COLO829 (cell line): ENCODE measurements around the gene MIEF2.

Experiments
- DNase-seq: peaks from one replicate; pipeline ENCODE4 v3.0.0; 2012; ENCODE audit warnings: low spot score

Gene MIEF2

DNA sequence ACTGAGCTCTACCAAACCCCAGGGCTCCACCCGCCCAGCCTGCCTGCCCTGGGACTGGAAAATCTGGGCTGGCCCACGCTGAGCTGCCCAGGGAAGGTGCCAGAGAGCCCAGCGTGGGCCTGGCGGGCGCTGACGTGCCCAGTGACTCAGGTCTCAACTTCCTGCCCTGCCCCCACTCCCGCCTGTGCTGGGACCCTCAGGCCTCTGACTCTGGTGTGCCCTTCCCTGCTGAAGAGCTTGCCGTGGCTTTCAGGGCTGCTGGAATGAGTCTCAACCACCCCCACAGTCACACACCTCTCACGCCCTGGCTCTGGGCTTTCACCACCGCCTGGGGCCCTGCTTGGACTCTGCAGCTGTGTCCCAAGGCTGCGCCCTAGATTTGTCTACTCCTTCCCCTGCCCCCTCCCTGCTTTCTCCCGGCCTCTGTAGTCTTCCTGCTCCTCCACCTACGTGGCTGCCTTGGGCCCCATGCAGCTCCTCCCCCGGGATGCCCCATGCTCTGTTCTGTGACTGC lies 24.7 kb upstream of the MIEF2 start:
- DNase-seq = peak; percentile 38

DNA sequence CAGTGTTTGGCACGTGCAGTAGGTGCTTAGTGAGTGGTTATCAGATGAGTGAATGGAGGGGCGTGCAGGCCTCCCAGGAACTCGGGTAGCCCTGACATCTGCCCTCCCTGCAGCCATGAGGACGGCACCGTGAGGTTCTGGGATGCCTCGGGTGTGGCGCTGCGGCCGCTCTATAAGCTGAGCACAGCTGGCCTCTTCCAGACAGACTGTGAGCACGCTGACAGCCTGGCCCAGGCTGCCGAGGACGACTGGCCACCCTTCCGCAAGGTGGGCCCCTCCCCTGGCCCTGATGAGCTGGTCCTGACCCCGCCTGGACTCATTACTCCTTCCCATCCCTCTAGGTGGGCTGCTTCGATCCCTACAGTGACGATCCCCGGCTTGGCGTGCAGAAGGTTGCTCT lies 24.0 kb upstream of the MIEF2 start:
- no peak for DNase-seq

DNA sequence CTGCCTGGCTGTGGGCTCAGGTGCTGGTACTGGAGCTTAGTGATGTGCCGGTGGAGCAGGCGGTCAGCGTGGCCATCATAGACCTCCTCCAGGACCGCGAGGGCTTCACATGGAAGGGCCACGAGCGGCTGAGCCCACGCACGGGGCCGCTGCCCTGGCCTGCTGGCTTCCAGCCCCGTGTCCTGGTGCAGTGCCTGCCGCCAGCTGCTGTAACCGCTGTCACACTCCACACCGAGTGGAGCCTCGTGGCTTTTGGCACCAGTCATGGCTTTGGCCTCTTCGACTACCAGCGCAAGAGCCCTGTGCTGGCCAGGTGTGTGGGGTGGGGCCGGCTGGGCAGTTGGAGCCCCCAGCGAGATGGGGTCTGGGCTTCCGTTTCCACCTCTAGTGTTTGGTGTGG lies 23.0 kb upstream of the MIEF2 start:
- DNase-seq = no peak

DNA sequence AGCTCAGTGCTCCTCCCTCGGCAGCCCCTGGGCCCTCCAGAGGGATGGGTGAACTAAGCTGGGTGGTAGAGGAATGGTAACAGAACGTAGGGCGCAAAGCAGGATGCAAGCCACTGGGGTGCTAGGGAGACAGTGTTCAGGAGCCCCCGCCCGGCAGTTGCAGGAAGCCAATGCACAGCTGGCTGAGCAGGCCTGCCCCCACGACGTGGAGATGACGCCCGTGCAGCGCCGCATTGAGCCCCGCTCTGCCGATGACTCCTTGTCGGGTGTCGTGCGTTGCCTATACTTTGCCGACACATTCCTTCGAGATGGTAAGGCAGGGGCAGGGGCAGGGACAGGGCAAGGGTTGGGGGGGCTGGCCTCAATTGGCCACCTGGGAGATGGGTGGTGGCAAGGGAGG lies 22.2 kb upstream of the MIEF2 start:
- DNase-seq = no peak

DNA sequence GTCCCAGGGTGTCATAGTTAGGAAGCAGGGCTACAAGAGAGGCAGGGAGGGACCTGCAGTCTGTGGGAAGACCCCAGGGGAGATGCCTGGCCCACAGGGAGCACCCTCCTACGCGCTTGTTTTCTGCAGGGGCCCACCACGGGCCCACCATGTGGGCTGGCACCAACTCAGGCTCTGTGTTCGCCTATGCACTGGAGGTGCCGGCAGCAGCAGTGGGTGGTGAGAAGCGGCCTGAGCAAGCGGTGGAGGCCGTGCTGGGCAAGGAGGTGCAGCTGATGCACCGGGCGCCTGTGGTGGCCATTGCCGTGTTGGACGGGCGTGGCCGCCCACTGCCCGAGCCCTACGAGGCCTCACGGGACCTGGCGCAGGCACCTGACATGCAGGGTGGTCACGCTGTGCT lies 20.0 kb upstream of the MIEF2 start:
- DNase-seq = no peak

DNA sequence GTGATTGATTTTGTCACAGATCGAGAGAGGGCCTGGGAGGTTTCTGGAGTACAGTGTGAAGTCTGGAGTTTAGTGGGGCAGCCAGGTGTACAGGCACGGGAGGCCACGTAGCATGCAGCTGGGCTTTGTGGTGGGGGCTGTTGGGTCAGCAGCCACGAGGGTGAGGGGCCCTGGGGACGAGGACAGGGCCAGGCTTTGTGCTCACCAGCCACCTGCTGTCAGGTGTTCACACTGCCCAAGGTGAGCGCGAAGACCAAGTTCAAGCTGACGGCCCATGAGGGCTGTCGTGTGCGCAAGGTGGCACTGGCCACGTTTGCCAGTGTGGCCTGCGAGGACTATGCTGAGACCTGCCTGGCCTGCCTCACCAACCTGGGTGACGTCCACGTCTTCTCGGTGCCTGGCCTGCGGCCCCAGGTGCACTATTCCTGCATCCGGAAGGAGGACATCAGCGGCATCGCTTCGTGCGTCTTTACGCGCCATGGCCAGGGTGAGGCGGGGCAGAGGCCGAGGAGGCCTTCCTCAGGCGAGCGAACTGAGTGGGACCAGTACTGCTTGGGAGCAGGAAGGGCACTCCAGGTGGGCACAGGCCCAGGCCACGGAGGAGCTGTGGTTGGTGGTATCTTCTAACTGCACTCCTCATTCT lies 19.1 kb upstream of the MIEF2 start:
- no peak for DNase-seq

DNA sequence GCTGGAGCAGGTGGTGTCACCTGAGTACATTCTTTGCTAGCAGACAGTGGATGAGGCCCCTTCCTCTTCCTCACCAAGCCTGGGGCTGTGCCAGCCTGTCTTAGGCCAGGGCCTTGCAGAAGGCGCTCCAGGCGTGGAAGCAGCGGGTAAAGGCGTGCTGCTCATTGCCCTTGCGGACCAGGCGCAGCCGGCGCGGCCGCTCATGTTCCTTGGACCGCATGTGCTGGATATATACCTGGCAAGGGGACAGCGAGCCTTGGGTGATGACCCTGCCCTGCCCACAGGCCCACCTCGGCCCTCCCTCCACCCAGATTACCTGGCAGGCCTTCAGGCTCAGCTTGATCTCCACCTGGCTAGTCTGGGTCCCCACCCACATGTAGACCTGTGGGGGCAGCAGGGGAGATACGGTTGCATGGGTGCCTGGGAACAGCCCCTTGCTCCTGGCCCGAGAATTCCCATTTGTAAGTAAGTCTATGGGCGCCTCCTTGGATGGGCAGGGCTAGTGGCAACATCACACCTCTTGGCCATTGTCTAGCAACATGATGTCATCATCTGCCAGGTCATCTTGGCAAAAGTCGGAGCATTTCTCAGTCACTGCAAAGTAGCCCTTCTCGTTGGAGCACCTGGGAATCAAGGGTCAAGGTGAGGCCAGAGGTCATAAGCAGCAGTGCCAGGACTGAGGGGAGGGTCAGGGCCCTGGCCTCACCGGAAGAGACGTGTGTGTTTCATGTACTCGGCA lies 15.3 kb upstream of the MIEF2 start:
- no peak for DNase-seq

DNA sequence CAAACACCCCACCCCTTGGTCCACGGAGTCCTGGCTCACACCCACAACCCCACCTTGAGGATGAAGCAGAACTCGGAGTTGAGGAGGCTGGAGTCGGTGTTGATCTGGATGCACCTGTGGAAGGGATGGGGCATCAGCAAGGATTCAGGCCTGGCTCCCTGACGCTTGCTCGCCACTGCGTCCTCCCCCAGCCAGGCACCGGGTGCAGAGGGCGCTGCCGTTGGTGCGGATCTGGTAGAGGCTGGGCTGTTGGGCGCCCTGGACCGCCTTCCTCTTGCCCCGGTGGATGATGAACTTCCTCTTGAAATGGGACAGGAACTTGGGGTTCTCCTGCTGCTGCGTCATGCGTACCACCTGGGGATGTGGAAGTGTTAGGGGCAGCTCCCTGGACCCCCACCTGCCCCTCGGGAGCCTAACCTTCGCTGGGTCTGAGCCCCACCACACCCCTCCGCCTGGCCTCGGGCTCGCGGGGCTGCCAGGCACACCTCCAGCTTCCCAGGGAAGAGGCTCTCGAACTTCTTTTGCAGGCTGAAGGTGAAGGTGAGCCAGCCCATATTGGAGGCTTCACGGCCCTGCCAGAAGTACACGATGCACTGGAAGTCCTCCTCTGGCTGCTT lies 14.2 kb upstream of the MIEF2 start:
- DNase-seq = no peak

DNA sequence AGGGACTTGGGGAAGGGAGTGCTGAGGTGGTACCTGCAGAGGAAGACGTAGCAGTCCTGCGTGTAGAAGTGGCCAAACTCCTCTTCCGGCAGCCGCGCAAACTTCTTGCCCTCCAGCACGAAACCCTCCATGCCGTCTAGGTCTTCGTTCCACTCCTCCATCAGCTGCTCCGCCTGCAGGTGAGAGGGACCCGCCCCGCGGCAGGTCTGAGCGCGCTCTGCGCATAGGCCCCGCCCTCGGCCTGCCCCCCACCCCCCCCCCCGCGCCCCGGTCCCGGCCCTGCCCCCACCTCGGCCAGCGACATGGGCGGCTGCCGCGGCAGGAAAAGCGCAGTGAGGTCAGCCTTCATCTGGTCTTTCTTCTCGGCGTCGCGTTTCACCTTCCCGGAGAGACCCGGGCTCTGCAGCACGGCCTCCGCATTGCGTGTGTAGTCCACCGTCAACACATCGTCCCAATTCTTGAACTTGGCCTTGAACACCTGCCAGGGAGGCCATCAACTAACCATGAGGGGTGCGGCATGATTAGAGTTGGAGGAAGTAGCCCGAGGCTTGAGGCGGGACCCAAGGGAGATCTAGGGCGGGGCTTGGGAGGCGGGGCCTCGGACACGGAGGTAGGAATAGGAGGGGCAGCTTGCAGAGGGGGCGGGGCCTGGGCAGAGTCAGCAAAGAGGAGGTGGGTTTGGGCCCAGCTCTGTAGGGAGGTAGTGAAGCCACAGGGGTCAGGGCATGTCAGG lies 13.4 kb upstream of the MIEF2 start:
- DNase-seq = peak; percentile 77

DNA sequence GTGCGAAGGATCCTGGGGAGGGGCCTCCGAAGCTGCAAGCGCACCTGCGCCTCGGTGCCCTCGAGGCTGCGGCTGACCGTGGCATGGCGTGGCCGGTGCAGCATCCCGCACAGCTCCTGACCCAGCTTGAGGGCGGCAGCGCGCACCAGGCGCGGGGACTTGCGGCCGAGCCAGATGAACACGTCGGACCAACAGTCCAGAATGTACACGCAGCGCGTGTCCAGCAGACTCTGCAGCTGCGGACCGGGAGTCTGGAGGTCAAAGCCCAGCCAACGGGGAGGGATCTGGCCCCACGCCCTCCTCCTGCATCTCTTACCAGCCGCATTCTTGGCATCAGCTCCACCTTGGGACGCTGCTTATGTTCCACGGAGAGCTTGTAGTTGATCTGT lies 12.9 kb upstream of the MIEF2 start:
- DNase-seq = no peak

DNA sequence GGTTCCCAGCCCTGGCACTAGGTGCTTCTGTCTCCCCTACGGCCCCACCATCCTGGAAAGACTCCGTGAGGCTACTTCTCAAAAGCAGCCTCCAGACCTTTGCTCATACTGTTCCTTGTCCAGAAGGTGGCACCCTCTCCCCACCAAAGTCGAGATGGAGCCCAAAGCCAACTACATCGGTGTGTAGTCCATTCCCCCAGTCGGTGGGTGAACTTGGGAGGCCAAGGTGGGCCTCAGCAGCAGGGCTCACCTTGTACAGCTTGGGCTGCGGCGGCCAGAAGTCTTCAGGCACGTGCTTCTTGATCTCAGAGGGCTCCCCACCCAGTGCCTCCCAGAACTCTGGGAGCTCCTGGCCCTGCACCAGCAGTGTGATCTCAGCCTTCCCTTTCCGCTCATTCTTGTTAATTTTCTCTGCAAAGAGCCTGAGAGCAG lies 12.1 kb upstream of the MIEF2 start:
- peak; percentile 82 for DNase-seq

DNA sequence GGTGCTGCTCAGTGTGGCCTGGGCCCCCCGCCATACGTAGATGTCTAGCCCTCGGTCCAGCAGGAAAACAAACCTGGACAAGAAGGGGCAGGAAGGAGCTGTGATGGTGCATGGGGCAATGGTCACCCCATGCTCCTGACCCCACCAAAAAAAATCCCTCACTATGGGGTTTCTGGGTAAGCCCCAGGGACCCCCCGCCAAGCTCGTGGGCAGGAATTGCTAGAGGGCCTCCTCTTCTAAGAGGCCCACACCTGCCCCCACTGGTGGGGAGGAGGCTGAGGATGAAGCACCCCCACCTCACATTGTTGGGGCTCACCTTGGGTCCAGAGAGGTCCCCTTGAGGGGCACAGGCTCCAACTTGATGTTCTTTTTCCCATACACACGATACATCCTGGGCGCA lies 11.7 kb upstream of the MIEF2 start:
- DNase-seq = no peak

DNA sequence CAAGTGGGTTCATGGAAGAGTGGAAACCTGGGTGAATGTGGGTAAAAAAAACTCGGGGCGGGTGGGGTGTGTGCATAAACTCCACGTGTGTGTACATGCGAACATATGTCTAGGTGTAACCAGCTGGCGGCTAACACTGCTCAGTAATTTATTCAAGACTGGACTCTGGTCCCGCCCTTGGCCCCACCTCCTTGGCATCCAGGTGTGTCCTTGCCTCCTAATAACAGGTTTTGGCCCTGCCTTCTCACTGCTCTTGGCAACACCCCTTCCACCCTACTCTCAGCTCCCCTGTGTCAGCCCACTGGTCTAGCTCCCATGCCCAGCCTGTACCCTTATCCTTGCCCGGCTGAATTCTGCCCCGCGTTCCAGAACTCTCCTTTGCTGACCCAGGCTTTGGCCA lies 10.2 kb upstream of the MIEF2 start:
- DNase-seq = no peak

DNA sequence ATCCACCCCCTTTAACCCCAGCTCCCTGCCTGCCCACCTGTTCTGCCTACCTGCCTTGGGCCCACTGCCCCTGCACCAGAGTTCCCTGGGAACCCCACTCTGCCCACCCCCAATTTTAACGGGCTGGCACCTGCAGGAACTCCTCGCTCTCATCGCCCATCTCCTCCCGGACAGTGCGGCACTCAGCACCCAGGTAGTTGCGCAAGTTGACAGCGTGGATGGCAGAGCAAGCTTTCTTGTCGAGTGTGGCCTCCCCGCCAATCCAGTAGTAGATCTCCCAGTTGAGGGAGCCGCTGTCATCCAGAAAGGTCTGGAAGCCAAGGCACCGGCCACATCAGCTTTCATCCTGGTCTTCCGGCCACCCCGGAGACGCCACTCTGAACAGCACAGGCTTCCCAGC lies 9.8 kb upstream of the MIEF2 start:
- DNase-seq = no peak

DNA sequence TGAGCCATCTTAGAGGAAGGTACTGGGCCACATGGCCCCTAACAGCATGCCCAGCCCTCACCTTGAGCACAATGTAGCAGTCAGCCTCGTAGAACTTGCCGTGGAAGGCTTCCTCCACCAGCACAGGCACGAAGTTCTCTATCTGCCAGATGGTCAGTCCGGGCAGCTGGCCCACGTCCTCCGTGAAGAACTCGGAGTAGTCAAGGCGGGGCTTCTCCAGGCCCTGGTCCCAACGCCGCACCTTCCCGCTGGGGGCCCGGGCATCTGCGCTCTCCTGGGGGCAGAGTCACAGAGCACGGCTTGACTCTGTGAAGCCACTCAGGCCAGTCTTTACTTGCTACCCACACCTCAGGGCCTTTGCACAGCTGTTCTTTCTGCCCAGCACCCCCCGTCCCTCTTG lies 9.3 kb upstream of the MIEF2 start:
- no peak for DNase-seq

DNA sequence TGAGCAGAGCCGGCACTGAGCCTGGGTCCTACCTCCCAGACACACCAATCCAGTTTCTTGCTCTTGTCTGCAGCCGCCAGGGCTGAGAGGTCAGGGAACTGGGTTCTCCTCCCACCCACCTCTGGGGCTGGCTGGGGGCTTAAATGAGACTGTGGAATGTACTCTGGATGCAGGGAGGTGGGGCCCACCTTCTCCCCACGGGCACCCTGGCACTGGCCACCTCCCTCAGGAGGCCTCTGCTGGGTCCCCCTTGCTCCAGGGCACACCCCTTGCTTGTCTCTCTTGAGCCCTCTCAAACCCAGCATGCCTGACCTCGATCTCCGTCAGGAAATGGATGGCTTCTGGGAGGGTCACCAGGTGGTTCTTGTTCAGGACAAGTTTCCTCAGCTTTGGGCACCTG lies 8.3 kb upstream of the MIEF2 start:
- DNase-seq = no peak

DNA sequence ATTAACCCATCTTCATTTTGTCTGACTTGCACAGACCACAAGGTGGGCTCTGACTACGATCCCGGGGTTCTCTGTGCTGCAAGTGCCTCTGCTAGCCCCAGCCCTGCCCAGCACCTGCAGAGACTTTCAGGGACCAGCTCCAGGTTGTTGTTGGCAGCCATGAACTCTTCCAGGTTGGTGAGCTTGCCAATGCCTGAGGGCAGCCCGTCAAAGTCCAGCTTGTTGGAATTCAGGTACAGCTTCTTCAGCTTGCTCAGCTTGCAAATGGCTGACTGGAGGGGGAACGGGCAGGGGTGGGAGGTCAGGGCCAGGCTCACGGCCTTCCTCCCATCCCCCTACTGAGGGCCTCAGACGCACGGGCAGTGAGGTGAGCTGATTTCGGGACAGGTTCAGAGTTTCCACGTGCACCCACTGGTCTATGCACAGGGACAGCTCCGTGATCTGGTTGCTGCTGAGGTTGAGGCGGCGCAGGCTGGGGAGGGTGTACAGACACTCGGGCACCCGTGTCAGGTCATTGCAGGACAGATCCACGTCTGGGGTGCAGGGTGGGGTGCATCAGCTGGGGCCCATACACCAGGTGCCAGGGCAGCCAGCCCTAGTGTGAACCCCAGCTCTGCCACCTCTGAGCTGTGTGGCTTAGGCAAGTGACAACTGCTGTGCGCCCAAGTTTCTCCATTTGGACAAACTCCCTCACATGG lies 7.1 kb upstream of the MIEF2 start:
- no peak for DNase-seq

DNA sequence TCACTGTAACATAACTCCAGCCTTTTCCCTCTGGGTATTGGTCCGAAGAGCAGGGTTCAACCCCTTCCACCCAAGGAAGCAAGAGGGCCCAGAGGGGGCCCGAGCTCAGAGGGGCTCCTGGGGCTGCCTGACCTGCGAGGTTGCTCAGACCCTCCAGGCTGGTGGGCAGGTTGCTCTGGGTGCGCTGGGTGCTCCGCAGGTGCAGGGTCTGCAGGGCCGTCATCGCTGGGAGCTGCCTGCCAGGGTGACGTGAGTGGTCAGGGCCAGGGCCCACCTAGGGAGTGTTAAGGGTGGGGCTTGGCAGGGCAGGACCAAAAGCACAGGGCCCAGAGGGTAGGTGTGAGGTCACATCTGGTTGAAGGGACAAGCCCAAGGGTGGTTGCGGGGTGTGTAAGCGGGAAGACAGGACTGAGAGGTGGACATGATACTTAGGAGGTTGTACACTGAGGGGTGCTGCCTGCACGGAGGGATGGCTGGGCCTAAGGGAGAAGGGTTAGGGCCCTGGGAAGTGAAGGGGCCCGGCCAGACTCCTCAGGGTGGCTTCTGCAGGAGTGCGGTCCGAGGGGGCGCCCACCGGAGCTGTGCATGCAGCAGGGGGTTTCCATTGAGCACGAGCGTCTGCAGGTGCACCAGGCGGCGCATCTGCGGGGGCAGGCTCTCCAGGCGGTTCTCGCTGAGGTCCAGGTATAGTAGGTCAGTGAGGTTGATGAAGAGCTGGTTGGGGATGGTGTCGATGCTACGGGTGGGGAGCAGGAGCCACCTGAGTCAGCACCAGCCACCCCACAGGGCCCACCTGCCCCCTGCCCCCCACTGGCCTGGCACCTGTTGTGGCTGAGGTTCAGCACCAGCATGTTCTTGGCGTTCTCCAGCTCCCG lies 6.3 kb upstream of the MIEF2 start:
- no peak for DNase-seq

DNA sequence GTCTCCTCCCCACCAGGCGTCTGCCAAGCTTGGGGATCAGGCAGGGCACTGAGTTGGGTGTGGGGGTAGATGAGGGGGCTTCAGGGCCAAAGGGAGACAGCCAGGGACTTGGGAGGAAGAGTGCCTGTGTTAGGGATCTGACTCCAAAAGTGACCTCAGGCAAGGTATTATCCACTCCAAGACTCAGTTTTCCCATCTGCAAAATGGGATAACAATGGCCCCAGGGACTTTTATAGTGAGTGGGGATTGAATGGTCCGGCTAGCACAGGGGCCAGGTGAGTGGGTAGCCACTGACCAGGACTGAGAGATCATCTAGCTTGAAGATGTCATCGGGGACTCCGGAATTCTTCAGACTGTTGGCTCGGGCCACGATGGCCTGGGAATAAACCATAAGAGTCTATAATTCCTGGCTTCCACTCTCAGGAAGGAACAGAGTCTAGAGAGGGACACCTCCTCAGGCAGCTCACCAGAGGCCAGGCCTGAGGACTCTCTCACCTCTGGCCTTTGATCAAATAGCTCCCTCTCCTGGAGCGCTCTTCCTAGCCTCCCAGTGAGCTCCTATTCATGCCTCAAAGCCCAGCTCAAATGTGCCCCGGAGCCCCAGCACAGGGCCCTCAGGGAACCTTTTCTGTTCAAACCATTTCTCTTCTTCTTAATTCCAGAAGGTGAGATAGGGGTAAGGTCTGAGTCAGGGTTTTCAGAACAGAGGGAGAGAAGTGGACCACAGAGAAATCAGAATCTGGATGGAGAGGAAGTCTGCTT lies 5.4 kb upstream of the MIEF2 start:
- no peak for DNase-seq

DNA sequence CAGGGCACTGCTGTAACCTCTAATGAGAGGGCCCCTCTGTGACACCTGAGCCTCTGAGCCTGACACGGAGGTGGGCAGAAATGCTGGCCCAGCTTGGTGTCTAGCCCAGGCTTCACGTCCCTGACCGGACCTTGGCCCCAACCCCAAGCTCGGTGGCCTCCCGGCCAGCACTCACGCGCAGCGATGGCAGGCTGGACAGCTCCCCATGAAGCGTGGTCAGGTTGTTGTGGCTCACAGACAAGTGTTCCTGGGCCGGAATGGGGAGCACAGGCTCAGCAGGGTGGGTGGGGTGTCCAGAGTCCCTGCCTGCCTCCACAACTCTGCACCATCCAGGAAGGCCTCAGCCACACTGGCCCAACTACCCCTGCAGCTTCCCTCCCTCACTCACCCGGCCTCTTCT lies 4.1 kb upstream of the MIEF2 start:
- no peak for DNase-seq
